NCI-H1048 (cell line): Measurements from ENCODE around the gene MTHFD1.
A peak's percentile ranks its signal among the peaks of the same experiment; 100 is the strongest.
"Not testable (repeated sequence)": the region's sequence is repeated elsewhere in the genome, so short reads cannot be mapped to it uniquely, and the experiment has no call there.

Experiments
- DNase-seq: peaks from one replicate; lab custom pipeline; 2025; lab: John Stamatoyannopoulos, UW

Gene MTHFD1

DNA sequence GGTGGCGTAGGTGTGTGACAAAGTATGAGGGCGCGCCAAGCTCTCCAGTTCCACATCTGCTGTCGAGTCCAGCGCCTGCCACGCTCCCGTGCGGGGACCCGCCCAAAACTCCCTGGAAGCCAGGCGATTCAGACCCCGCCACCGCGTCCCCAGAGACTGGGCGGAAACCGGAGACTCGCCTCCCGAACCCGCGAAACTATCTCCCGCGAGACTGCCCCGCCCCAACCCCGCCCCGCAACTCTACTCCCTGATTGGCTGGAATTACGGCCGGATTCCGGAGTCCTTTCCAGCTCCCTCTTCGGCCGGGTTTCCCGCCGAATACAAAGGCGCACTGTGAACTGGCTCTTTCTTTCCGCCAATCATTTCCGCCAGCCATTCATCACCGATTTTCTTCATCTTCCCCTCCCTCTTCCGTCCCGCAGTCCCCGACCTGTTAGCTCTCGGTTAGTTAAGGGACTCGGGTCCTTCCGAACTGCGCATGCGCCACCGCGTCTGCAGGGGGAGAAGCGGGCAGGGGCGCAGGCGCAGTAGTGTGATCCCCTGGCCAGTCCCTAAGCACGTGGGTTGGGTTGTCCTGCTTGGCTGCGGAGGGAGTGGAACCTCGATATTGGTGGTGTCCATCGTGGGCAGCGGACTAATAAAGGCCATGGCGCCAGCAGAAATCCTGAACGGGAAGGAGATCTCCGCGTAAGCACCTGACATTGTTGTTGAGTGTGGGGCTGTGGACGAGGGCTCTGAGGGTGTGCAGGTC lies at the start of gene MTHFD1:
MTHFD1 (plus strand) TSS at position 572 of the 751 bp plus-strand sequence; CDS start at position 647, 75 bp downstream.
- peak; percentile 99 for DNase-seq

DNA sequence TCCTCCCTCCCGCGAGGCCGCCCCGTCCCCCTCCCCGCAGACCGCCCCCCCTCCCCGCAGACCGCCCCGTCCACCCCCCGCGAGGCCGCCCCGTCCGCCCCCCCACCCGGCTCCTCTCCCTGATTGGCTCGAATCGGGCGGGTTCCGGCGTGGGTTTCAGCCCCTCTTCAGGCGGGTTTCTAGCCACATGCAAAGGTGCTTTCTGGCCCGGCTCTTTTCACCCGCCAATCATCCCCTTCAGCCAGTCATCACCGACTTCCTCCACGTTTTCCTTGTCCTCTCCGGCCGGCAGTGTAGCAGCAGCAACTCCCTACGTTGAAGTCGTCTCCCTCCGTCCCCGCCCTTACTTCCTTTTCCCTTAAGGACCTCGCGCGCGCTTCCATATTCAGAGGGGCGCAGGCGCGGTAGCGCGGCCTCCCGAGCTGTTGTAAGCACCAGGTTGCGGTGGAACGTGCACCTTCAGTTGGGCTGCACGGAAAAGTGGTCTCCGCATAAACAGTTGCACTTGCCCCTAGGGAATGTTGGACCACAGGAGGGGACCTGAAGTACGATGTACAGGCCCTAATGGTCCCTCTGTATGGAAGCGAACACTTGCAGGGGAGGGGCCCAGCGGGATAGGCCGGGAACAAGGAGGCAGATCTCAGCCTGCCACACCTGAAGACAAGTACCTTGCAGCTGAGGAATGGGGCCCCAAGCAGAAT lies 49.4 kb upstream of the MTHFD1 start:
- DNase-seq: peak; percentile 97

DNA sequence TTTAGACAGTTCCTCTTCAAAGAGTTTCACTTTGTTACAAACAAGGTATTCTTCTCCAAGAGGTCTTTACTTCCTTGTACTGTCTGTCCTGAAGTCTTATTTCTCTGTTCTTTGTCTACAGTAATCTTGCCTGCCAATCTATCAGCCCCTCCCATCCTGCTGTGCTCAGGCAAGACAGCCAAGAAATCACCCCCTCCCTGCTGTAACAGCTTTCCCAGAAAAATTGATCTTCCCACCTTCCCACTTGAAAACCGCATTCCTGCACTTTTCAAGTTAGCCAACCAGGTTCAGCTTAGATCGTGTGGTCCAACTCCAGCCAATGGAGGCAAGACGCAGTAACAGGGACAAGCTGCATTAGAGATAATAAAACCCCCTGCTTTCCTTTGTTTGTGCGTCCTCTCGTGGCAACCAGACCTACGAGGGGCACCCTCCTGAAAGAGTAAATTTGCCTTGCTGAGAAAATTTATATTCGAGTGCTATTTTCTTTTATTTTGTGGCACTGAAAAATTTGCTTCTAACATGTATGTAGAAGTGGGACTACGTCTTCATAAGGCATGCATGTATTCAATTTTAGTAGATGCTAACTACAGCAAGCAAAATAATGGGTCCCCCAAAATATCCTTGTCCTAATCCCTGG lies 47.5 kb upstream of the MTHFD1 start:
- DNase-seq: no peak

DNA sequence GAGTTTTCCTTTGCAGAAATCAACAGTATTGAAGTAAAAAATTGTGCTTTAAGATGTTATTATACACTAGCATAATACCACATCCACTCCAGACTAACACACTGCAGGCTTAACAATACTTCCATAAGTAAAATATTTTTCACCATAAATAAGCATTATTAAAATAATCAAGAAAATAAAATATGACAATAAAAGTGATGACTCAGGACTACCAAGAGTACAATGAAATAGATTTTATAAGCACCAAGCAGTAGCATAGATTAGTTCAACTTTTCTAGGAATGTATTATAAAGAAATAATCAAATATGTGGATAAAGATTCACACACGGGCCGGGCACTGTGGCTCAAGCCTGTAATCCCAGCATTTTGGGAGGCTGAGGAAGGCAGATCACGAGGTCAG lies 40.4 kb upstream of the MTHFD1 start:
- no peak for DNase-seq

DNA sequence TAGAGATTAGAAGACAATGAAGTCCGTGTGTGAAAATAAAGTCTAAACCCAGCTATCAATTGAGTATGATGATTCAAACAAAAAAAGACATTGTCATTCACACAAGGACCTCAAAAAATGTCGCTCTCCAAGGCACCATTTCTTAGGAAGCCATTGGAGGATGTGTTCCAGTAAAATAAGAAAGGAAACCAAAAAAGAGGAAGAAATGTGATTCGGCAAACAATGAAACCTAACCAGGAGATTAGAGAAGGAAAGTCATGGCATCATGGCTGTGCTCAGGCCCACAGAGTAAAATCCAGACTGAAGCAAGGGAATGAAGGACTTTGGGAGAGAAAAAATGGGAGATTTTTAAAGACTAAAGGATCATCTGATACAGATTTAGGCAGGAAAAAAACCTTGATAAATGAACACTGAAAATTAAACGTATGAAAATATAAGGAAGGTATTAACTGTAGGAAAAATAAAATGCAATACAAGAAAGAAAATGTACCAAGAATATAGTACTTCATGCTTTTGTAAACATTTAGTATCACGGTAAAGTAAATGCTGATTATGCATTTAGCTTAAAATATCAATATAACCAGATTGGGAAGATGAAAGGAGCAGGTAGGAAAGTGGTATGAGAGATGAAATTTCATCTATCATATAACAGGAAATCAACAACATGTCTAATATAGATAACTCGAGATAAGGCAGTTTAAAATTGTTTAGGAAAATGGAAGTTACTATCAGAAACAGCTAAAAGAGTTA lies 38.2 kb upstream of the MTHFD1 start:
- DNase-seq: no peak

DNA sequence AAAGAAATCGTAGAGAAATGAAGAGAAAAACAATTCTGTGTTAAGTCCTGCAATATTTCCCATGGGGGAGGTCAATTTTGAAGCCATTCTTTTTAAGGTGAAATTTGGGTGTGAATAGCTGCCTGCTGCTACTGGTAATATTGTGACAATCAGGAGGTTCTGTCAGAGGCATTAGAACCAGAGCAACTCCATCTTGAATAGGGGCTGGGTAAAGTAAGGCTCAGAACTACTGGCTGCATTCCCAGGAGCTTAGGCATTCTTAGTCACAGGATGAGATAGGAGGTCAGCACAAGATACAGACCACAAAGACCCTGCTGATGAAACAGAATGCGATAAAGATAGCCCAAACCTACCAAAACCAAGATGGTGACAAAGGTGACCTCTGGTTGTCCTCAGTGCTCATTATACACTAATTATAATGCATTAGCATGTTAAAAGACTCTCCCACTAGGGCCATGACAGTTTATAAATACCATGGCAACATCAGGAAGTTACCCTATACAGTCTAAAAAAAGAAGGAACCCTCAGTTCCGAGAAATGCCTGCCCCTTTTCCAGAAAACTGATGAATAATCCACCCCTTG lies 24.8 kb upstream of the MTHFD1 start:
- no peak for DNase-seq

DNA sequence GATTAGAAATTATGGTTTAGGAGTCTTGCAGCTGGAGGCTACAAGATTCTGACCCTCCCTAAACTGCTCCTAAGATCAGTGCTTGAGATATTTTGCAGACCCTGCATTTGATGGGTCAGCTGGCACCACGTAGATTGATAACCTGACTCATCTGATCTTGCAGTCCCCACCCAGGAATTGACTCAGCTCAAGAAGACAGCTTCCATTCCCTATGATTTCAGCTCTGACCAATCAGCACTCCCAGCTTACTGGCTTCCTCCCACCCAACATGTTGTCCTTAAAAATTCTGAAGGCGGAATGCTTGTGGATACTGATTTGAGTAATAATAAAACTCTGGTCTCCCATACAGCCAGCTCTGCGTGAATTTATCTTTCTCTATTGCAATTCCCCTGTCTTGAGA lies 23.2 kb upstream of the MTHFD1 start:
- DNase-seq: no peak

DNA sequence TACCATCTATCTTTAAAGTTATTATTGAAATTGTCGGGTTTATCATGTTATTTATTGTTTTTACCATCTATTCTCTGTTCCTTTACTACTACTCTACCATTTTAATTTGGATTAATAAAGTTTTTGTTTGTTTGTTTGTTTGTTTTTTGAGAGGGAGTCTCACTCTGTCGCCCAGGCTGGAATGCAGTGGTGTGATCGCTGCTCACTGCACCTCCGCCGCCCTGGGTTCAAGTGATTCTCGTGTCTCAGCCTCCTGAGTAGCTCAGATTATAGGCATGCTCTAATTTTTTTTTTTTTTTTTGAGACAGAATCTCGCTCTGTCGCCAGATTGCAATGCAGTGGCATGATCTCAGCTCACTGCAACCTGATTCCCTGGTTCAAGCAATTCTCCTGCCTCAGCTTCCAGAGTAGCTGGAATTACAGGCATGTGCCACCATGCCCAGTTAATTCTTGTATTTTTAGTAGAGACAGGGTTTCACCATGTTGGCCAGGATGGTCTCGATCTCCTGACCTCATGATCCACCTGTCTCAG lies 22.7 kb upstream of the MTHFD1 start:
- not testable (repeated sequence) for DNase-seq

DNA sequence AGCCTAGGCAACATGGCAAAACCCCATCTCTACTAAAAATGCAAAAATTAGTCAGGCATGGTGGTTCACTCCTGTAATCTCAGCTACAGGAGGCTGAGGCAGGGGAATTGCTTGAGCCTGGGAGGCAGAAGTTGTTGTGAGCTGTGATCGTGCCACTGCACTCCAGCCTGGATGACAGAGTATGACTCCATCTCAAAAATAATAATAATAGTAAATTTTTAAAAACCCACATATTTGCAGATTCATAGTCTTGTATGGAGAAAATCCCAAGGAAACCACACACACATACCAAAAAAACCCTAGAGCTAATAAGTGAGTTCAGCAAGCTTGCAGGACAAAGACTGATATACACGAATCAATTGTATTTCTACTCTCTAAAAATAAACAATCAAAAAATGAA lies 19.0 kb upstream of the MTHFD1 start:
- no peak for DNase-seq

DNA sequence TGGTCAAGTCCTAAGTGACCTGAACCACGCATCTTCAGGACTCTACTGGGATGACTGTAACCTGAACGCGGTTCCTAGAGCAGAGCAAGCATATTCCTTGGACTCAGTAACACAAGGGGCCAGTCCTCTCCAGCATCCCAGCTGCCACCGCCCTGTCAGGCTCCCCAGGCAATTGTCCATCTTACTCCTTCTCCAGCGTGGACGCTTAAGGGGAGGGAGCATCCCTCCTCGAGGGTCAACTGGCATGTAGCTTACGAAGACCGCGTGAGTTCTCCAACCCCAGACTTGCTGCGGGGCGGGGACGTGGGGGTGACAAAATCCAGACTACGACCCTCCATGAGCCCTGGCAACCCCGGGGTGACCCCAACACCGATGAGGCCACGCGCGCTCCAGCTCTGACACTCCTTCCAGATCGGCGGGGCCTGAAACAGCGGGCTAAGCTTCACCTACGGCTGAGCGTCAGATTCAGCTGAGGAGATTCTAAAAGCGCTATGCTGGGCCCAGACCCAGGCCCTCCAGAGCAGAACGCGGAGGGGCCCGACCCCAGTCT lies 846 bp upstream of the MTHFD1 start:
- DNase-seq: no peak

DNA sequence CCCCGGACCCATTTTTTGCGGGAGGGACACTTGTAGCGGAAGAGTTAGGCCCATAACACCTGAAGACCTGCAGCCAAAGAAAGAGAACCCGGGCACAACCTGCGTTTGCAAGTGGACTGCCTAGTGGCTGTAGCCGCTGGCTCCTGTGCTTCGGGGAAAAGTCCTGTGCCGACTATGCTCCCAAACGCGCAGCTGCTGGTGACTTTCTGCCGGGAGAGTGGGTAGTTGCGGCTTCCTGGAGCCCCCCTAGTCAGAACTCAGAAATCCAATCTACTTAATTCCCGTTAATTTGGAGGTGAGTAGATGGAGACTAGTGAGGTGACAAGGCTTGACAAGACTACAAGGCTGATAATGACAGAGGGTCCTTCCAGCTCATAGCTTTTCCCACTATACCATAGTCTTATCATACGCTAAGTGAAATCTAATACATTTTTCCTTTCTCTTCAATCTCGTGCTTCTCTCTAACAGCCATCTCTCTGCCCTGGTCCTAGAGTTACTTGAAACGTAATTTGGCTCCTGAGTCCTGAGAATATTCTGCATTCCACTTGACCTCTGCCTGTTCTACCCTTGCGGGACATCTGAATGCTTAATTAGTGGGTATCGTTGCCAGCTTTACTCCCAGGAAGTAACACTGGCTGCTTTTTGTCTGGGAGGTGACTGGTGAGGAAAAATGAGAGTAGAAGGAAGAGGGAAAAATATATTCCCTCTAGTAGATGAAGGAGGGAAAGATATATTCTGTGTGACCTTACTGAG lies 556 bp downstream of the MTHFD1 start:
- no peak for DNase-seq

DNA sequence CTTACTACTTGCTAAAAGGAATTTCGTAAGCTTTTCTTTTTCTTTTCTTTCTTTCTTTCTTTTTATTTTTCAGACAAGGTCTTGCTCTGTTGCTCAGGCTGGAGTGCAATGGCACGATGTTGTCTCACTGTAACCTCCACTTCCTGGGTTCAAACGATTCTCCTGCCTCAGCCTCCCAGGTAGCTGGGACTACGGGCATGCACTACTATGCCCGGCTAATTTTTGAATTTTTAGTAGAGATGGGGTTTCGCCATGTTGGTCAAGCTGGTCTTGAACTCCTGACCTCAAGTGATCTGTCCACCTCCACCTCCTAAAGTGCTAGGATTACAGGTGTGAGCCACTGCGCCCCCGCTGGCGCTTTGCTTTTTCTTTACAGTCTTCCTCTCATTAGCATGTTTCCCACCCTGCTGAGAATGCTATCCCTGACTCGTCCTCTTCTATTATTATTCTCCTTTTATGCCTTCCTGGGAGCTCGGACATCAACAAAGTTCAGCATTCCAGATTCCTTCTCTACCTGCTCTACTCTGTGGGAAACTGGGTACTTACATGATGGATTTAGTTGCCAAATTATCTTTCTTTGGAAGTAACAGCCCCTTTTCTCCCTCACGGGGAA lies 3.1 kb downstream of the MTHFD1 start:
- no peak for DNase-seq

DNA sequence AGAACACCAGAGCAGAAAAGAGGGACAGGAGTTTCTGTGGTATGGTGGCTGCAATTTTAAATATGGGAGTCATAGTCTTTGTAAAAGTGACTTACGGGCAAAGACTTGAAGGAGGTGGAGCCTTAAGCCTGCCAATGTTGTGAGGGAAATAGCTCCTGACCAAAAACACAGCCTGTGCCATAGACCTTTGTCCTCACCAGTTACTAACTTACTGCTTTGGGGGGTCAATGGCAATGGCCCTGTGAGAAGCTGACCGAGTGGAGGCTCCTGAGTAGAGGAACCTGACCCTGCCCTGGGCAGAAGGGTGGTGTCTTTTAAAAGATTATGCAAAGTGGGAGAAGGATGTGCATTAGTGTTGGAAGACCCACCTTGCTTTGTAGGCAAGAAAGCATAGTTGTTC lies 3.8 kb downstream of the MTHFD1 start:
- DNase-seq: no peak

DNA sequence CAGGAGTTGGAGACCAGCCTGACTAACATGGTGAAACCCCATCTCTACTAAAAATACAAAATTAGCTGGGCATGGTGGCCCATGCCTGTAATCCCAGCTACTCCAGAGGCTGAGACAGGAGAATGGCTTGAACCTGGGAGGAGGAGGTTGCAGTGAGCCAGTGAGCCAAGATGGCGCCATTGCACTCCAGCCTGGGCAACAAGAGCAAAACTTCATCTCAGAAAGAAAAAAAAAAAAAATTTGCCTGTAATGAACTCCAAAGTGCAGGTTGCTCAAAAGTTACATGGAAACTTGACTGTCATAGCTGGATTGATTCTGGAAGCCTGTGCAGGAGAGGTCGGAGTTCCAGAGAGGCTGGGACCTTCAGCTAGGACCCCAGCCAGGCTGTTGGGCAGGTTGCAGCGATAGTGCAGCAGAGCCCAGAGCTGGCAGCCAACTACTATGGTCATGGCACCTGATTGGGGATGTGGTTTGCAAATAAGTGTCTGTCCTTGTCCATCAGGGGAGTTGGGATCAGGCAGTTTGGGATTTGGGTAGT lies 5.1 kb downstream of the MTHFD1 start:
- not testable (repeated sequence) for DNase-seq

DNA sequence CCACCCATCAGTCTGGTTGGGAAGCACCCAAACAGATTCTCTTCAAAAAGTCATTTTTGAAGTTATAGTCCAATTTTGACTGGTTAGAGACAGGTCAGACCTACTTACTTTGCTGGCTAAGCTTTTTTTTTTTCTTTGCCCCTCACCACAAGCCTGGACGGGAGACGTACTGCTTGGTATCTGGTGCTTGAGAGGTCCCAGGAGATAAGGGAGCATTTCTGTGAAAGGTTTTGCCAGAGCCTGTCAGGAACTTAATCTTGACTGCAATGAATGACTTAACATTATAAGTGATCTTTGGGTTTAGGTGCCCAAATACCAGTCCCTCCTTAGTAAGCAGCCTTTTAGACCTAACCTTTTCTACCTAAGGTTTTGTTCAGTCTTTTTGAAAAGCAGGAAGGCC lies 6.3 kb downstream of the MTHFD1 start:
- no peak for DNase-seq

DNA sequence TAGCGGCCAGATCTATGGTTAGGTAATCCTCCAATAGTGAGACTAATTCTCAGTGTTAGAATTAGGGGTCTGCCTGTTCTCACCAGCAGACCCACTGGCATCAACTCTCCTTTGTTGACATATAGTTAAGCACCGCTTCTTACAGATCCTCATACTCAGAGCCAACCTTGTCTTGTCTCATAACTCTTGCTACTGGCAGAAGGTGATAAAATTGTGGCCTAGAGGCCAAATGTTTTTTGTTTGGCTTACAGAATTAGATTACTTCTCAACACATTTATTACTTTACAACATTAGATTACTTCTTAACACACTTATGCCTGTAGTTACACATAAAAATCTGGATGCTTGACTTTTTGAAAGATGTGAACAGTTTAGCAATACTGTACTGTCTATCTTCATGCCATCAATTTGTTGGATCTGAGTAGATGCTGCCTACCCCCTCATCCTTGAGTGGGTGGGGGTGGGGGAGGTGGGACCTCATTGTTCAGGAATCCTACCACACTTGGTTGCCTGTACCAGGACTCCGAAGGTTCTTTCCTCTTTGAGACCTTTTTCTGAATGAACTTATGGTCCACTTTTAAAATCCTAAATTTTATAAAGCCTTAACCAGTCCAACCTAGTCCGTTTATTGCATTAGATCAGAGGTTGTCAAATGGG lies 7.0 kb downstream of the MTHFD1 start:
- DNase-seq: no peak

DNA sequence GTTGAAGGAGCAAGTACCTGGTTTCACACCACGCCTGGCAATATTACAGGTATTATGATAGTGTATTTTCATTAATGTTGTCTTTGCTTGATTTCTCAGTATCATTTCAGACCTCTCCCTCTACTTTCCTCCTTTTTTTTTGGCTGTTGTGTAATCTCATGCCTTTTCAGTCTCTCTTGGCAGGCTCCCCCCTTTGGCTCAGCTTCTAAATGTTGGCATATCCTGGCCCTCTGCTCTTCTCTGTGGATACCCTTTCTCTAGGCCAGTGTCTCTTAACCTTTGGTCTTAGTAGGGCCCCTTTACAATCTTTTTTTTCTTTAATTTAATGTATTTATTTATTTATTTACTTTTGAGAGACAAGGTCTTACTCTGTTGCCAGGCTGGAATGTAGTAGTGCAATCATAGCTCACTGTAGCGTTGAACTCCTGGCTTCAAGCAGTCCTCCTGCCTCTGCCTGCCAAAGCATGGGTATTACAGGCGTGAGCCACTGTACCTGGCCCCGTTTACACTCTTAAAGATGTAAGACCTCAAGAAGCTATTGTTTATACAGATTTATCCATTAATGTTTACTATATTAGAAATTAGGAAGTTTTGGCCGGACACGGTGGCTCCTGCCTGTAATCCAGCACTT lies 12.8 kb downstream of the MTHFD1 start:
- no peak for DNase-seq

DNA sequence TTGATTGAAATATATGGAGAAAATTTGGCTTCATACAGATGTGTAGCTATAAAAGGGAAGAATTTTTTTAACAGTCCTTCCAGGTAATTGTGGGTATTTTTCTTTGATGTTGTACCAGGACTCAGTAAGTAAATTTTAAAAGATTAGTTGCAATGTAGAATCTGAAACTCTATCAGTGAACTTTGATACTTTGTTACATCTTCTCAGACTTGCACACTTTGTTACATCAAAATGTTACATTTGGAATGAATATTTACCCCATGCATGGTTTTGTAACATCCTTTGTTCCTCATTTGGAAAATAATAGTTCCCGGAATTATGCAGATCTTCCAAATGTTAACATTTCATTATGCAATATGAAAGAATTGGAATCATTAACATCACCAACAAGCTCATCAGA lies 13.8 kb downstream of the MTHFD1 start:
- no peak for DNase-seq

DNA sequence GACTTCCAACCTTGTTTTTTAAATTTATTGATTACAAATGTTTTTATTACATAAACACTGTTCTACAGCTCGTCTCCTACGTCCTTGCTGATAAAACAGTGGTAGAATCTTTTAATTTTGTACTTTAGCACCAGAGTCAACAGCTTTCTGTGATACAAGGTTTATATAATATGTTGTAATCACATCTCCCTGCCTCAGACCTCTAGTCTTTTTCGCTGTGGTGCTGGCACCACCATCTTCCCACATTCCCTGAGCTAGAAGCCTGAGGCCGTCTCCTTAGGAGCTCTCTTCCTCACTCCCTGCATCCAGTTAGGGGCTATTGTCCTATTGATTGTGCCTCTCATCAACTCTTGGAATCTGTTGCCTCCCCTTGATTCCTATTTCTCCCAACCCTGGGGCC lies 17.1 kb downstream of the MTHFD1 start:
- no peak for DNase-seq
